Osteoblast (primary cell): ENCODE data around the gene MKNK1. TPM values are rescaled to one million over a fixed set of nuclear protein-coding genes. Genes with fewer than 3 reads are reported as not detected.

Source experiments
- DNase-seq: peaks from one replicate; pipeline ENCODE4 v3.0.0; 2011; ENCODE audit warnings: low spot score, mixed read lengths; ENCODE audit not compliant: insufficient read length; ENCODE audit errors: missing footprints
- H2AFZ ChIP-seq: 2 replicates; pipeline ENCODE4 v1.6.0; 2011; ENCODE audit warnings: mild to moderate bottlenecking, low read length
- H3K27ac ChIP-seq: 2 replicates; pipeline ENCODE4 v1.5.1; 2011; ENCODE audit warnings: mild to moderate bottlenecking, low read depth, low read length, moderate library complexity
- H3K27me3 ChIP-seq: 2 replicates; pipeline ENCODE4 v1.6.0; 2012; ENCODE audit warnings: mild to moderate bottlenecking, control low read depth, inconsistent platforms, low read length, moderate library complexity; ENCODE audit not compliant: insufficient read depth
- H3K36me3 ChIP-seq: 2 replicates; pipeline ENCODE4 v1.5.1; 2011; ENCODE audit warnings: mild to moderate bottlenecking, low read length, control low read depth, moderate library complexity; ENCODE audit not compliant: insufficient read depth
- H3K4me1 ChIP-seq: 2 replicates; pipeline ENCODE4 v1.5.1; 2011; ENCODE audit warnings: mild to moderate bottlenecking, low read length, control low read depth, moderate library complexity; ENCODE audit not compliant: insufficient read depth
- H3K4me2 ChIP-seq: 2 replicates; pipeline ENCODE4 v1.6.0; 2011; ENCODE audit warnings: mild to moderate bottlenecking, low read length; ENCODE audit not compliant: insufficient read depth
- H3K4me3 ChIP-seq: fragments of 200-600 bp; sonication (generic); 3 replicates; pipeline ENCODE4 v1.5.1; 2012; ENCODE audit warnings: mild to moderate bottlenecking, low read length, inconsistent platforms; ENCODE audit not compliant: insufficient read depth
- H3K79me2 ChIP-seq: 2 replicates; pipeline ENCODE4 v1.6.0; 2012; ENCODE audit warnings: mild to moderate bottlenecking, low read length, control low read depth, inconsistent platforms; ENCODE audit not compliant: insufficient read depth
- H3K9me3 ChIP-seq: 2 replicates; pipeline ENCODE4 v1.5.1; 2011; ENCODE audit warnings: low read depth, low read length, control low read depth
- H4K20me1 ChIP-seq: 2 replicates; pipeline ENCODE4 v1.6.0; 2012; ENCODE audit warnings: mild to moderate bottlenecking, low read length, control low read depth; ENCODE audit not compliant: insufficient read depth
- CTCF ChIP-seq: IDR thresholded peaks from 2 replicates; pipeline ENCODE4 v1.5.1; 2011; ENCODE audit warnings: mild to moderate bottlenecking, low read depth, low read length, moderate library complexity; ENCODE audit errors: extremely low read depth
- total RNA-seq: library from RNA; depleted of rRNA; stranded (reverse); fragments of >200 nt; gene quantifications from 2 replicates; pipeline ENCODE4 v1.2.3, GENCODE V29; 2012

Gene MKNK1
- total RNA-seq, 1 donor: 31.8 TPM

GRCh38 chr1:46650491-46650890, 46.4 kb upstream of the MKNK1 start:
- no peak overlapping the region for H2AFZ ChIP-seq
- TF ChIP-seq CTCF: no peak
- H3K27me3 ChIP-seq: no peaks in the 10 kb centered on the region
- no peak overlapping the region for H3K27ac ChIP-seq
- DNase-seq: no peak
- H3K9me3 ChIP-seq: no peaks in the 10 kb centered on the region
- H4K20me1 ChIP-seq: no peaks in the 10 kb centered on the region
- peaks cover 39% of the 10 kb centered on the region for H3K36me3 ChIP-seq
- no peak overlapping the region for H3K4me3 ChIP-seq
- no peak overlapping the region for H3K4me2 ChIP-seq
- H3K4me1 ChIP-seq: peaks cover 7% of the 10 kb centered on the region
- no peaks in the 10 kb centered on the region for H3K79me2 ChIP-seq

- peaks cover 34% of the 10 kb centered on the region for H3K36me3 ChIP-seq
- no peaks in the 10 kb centered on the region for H3K27me3 ChIP-seq
- H3K9me3 ChIP-seq: no peaks in the 10 kb centered on the region
- no peak overlapping the region for H3K4me3 ChIP-seq
- H4K20me1 ChIP-seq: no peaks in the 10 kb centered on the region
- no peaks in the 10 kb centered on the region for H3K79me2 ChIP-seq
- H3K4me1 ChIP-seq: peaks cover 7% of the 10 kb centered on the region
- no peak overlapping the region for H3K4me2 ChIP-seq
- H2AFZ ChIP-seq: no peak overlapping the region
- no peak for DNase-seq
- no peak for TF ChIP-seq CTCF
- H3K27ac ChIP-seq: no peak overlapping the region
Observed at GRCh38 chr1:46649764-46650163, 45.7 kb upstream of the MKNK1 start.

GRCh38 chr1:46647611-46648010, 43.5 kb upstream of the MKNK1 start:
- no peak for DNase-seq
- no peak overlapping the region for H3K4me2 ChIP-seq
- TF ChIP-seq CTCF: no peak
- H3K36me3 ChIP-seq: peaks cover 33% of the 10 kb centered on the region
- no peaks in the 10 kb centered on the region for H3K9me3 ChIP-seq
- peaks cover 19% of the 10 kb centered on the region for H3K4me1 ChIP-seq
- no peak overlapping the region for H2AFZ ChIP-seq
- H3K4me3 ChIP-seq: no peak overlapping the region
- no peaks in the 10 kb centered on the region for H4K20me1 ChIP-seq
- H3K79me2 ChIP-seq: no peaks in the 10 kb centered on the region
- H3K27ac ChIP-seq: no peak overlapping the region
- no peaks in the 10 kb centered on the region for H3K27me3 ChIP-seq

- Histone ChIP-seq H3K79me2 (no peaks in the 10 kb centered on the region), H3K4me2 (no peak overlapping the region), H3K4me3 (no peak overlapping the region), H2AFZ (no peak overlapping the region), H3K27me3 (no peaks in the 10 kb centered on the region), H3K36me3 (peaks cover 26% of the 10 kb centered on the region), H3K4me1 (peaks cover 19% of the 10 kb centered on the region), H4K20me1 (no peaks in the 10 kb centered on the region), H3K9me3 (no peaks in the 10 kb centered on the region), H3K27ac (no peak overlapping the region)
- TF ChIP-seq CTCF: no peak
- DNase-seq: no peak
Observed at GRCh38 chr1:46646844-46647243, 42.8 kb upstream of the MKNK1 start.
